Stimulated activated memory B cell treated with anti-CD40 and anti-IgM and Interleukin-4, amounts not matched to agents 10 μg/mL and 1 μg/mL and 100 μg/mL, for 72 hours (primary cell): ENCODE data around the gene MRPS22.

Experiments used
- ATAC-seq: fragments of 150-1000 bp; cut with Tn5 transposase; 2 replicates; pipeline ENCODE4 v1.10.0; 2021
- H3K27ac Mint-ChIP-seq: one replicate; pipeline ENCODE4 v1.8.0; 2022; ENCODE audit warnings: mild to moderate bottlenecking, mixed read lengths
- H3K27me3 Mint-ChIP-seq: one replicate; pipeline ENCODE4 v1.8.0; 2022; ENCODE audit warnings: mixed read lengths
- H3K36me3 Mint-ChIP-seq: one replicate; pipeline ENCODE4 v1.8.0; 2022; ENCODE audit warnings: mixed read lengths
- H3K4me1 Mint-ChIP-seq: one replicate; pipeline ENCODE4 v1.8.0; 2022; ENCODE audit warnings: mixed read lengths
- H3K4me3 Mint-ChIP-seq: one replicate; pipeline ENCODE4 v1.8.0; 2022; ENCODE audit warnings: mild to moderate bottlenecking, moderate library complexity, mixed read lengths
- H3K9me3 Mint-ChIP-seq: one replicate; pipeline ENCODE4 v1.8.0; 2022; ENCODE audit warnings: mixed read lengths

MRPS22 gene

DNA sequence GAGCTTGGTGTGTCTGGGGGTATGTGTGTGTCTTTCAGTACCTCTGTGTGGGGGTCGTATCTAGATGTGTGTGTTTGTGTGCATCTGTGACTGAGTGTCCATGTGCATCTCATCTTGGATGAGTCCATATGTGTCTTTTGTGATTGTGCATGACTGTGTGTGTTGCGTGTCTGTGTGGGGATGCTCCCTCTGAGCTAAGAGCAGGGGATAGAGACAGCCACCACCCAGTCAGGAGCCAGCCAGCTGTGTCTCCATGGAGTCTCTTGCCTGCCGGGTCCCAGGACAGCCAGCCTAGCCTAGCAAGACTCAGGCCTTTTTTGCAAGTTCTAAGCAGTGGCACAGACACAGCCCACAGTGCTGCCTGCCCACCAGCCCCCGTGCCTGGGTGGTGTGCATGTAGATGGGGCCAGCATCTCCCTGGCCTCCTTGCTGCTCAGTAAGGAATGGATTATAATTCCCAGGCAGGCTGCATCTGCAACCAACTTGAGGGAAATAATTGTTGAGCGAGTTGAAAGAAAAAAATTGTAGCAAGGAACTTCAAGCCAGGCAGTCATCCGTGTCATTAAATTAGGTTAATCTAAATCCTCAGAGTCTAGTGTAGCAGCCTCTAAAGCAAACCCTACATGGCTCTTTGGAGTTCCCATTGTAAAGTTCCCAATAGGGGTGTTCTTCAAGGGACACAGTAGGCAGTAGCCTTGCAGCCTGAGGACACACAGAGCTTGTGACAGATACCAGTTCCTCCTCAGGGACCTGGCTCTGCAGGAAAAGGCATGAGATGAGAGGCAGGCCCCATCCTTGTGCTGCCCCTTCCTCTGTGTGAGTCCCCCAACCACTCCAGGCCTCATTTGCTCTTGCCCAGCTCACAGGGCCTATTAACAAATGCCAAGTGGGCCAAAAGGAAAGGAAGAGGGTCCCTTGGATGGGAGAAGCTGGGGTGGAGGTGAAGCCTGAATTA lies 35.9 kb upstream of the MRPS22 start:
- Mint-ChIP-seq H3K9me3 (no peaks in the 10 kb centered on the region), H3K27ac (no peak overlapping the region), H3K4me1 (no peaks in the 10 kb centered on the region), H3K36me3 (no peaks in the 10 kb centered on the region), H3K27me3 (peaks cover 1% of the 10 kb centered on the region), H3K4me3 (no peak overlapping the region)
- ATAC-seq: no peak

GRCh38 chr3:139308560-139308959 lies 35.3 kb upstream of the MRPS22 start:
- no peak overlapping the region for H3K27ac Mint-ChIP-seq
- H3K9me3 Mint-ChIP-seq: no peaks in the 10 kb centered on the region
- H3K4me1 Mint-ChIP-seq: no peaks in the 10 kb centered on the region
- ATAC-seq: no peak
- no peak overlapping the region for H3K4me3 Mint-ChIP-seq
- no peaks in the 10 kb centered on the region for H3K36me3 Mint-ChIP-seq
- no peaks in the 10 kb centered on the region for H3K27me3 Mint-ChIP-seq

- no peak overlapping the region for H3K27ac Mint-ChIP-seq
- no peaks in the 10 kb centered on the region for H3K9me3 Mint-ChIP-seq
- no peak overlapping the region for H3K4me3 Mint-ChIP-seq
- H3K36me3 Mint-ChIP-seq: no peaks in the 10 kb centered on the region
- no peak for ATAC-seq
- no peaks in the 10 kb centered on the region for H3K4me1 Mint-ChIP-seq
- no peaks in the 10 kb centered on the region for H3K27me3 Mint-ChIP-seq
Measured at GRCh38 chr3:139309061-139309591, 34.7 kb upstream of the MRPS22 start.

- no peaks in the 10 kb centered on the region for H3K9me3 Mint-ChIP-seq
- H3K4me3 Mint-ChIP-seq: no peak overlapping the region
- H3K36me3 Mint-ChIP-seq: no peaks in the 10 kb centered on the region
- H3K27me3 Mint-ChIP-seq: peaks cover 4% of the 10 kb centered on the region
- H3K27ac Mint-ChIP-seq: no peak overlapping the region
- no peaks in the 10 kb centered on the region for H3K4me1 Mint-ChIP-seq
- ATAC-seq: no peak
Measured at GRCh38 chr3:139309880-139310279, 33.9 kb upstream of the MRPS22 start.

DNA sequence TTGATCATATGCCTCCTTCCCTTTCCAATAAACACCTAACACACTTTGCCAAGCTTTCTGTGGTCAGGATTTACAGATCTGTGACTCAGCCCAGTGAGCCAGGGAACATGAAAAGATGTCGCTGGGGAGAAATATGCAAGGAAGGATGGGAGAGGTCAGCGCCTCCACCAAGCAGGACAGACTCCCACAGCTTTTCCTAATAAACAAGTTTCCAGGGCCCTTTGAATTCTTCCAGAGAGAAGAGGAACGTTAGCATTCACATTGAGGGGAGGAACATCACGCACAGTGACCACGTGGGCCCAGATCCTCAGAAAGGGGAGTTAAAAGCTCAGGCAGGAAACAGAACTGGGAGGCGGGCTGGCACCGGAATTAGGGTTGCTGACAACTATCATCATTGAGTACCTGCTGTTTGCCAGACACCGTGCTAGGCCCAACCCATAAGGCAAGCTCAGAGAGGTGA lies 33.3 kb upstream of the MRPS22 start:
- no peak for ATAC-seq
- H3K27ac Mint-ChIP-seq: no peak overlapping the region
- peaks cover 10% of the 10 kb centered on the region for H3K27me3 Mint-ChIP-seq
- no peaks in the 10 kb centered on the region for H3K36me3 Mint-ChIP-seq
- no peaks in the 10 kb centered on the region for H3K9me3 Mint-ChIP-seq
- no peaks in the 10 kb centered on the region for H3K4me1 Mint-ChIP-seq
- H3K4me3 Mint-ChIP-seq: no peak overlapping the region

DNA sequence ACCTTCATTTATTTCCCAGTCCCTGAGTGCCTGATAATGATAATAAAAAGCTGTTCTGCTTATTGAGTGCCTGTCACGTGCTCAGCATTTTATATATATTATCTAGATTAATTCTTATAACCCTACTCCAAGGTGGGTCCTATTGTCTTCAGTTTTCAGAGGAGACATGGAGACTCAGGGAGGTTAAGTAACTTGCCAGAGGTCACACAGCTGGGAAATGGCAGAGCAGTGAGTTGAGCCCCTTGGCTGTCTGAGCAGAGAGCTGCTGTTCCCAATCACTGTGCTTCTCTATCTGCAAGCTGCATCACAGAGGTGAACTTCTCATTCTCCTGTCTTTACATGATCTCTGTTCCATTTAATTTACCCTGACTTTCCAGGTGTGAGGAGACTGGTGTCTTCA lies 32.3 kb upstream of the MRPS22 start:
- Mint-ChIP-seq H3K4me3 (no peak overlapping the region), H3K27ac (no peak overlapping the region), H3K4me1 (no peaks in the 10 kb centered on the region), H3K27me3 (peaks cover 17% of the 10 kb centered on the region), H3K9me3 (no peaks in the 10 kb centered on the region), H3K36me3 (no peaks in the 10 kb centered on the region)
- no peak for ATAC-seq

- Mint-ChIP-seq H3K36me3 (no peaks in the 10 kb centered on the region), H3K9me3 (no peaks in the 10 kb centered on the region), H3K27me3 (peaks cover 17% of the 10 kb centered on the region), H3K27ac (no peak overlapping the region), H3K4me3 (no peak overlapping the region), H3K4me1 (no peaks in the 10 kb centered on the region)
- ATAC-seq: no peak
Measured at GRCh38 chr3:139312416-139312815, 31.4 kb upstream of the MRPS22 start.

- H3K9me3 Mint-ChIP-seq: no peaks in the 10 kb centered on the region
Measured at GRCh38 chr3:139312959-139313358, 30.9 kb upstream of the MRPS22 start.

DNA sequence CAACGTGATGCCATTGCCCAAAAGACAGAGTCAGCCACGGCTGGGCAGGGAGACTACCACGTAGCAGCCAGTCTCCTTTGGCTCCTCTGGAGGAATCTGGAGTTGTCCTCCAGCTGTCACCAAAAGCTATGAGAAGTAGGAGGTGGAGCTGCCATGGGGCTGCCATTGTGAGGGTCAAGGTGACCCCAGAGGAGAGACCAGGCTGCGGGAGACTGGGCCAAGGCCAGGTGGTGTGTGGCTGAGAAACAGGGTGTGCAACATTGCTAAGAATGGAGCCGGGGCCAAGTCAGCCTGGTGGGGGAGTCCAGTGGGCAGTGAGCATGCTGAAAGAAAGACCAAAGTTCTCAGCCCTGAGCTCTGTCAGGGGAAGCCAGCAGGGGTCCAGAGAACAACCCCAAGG lies 29.9 kb upstream of the MRPS22 start:
- Mint-ChIP-seq H3K4me3 (no peak overlapping the region), H3K9me3 (no peaks in the 10 kb centered on the region), H3K36me3 (no peaks in the 10 kb centered on the region), H3K27ac (no peak overlapping the region), H3K4me1 (no peaks in the 10 kb centered on the region), H3K27me3 (peaks cover 17% of the 10 kb centered on the region)
- ATAC-seq: no peak

More at GRCh38 chr3:139312959-139313358, 30.9 kb upstream of the MRPS22 start:
- no peak for ATAC-seq
- Mint-ChIP-seq H3K36me3 (no peaks in the 10 kb centered on the region), H3K27me3 (peaks cover 17% of the 10 kb centered on the region), H3K4me1 (no peaks in the 10 kb centered on the region), H3K27ac (no peak overlapping the region), H3K4me3 (no peak overlapping the region)

DNA sequence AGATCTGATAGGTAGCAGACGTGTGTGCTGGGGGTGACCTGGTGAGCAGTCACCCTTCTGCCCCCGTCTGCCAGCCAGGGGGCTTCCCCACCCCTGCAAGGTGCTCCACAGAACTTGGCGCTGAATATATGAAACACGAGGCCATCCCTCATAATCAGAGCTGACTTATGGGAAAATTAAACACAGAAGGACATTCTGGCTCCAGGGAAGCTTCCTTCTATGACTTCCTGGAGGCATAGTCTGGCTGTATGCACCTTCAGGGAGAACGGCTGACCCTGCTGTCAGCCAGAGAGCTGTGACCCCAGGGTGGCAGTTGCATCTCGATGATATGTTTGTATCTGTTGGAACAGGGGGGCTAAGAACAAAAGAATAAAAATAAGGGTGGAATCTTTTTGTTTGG lies 26.6 kb upstream of the MRPS22 start:
- Mint-ChIP-seq H3K36me3 (no peaks in the 10 kb centered on the region), H3K4me3 (no peak overlapping the region), H3K9me3 (no peaks in the 10 kb centered on the region), H3K27me3 (peaks cover 17% of the 10 kb centered on the region), H3K4me1 (no peaks in the 10 kb centered on the region), H3K27ac (no peak overlapping the region)
- ATAC-seq: no peak

GRCh38 chr3:139317660-139318430 lies 26.0 kb upstream of the MRPS22 start:
- Mint-ChIP-seq H3K27ac (no peak overlapping the region), H3K9me3 (no peaks in the 10 kb centered on the region), H3K4me1 (no peaks in the 10 kb centered on the region), H3K4me3 (no peak overlapping the region), H3K27me3 (peaks cover 17% of the 10 kb centered on the region), H3K36me3 (no peaks in the 10 kb centered on the region)
- ATAC-seq: no peak

DNA sequence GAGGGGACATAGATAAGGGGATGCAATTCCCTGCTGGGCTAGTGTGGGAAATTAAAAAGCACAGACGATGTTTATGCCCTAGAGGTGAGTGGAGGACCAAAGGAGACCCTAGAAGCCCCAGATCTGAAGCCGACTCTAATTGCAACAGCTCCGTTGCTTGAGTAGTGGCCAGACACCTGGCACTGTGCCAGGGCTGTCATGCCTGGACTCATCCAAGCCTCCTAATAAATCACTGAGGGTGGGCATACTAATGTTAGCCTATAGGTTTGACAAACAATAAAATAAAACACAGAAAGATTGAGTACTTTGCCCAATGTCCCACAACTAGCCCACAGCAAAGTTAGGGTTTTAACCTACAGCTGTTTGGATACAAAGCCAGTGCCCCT lies 25.4 kb upstream of the MRPS22 start:
- Mint-ChIP-seq H3K27ac (no peak overlapping the region), H3K9me3 (no peaks in the 10 kb centered on the region), H3K4me3 (no peak overlapping the region), H3K36me3 (no peaks in the 10 kb centered on the region), H3K4me1 (no peaks in the 10 kb centered on the region), H3K27me3 (peaks cover 17% of the 10 kb centered on the region)
- ATAC-seq: no peak

GRCh38 chr3:139318826-139319225 lies 25.0 kb upstream of the MRPS22 start:
- H3K9me3 Mint-ChIP-seq: no peaks in the 10 kb centered on the region
- H3K4me3 Mint-ChIP-seq: no peak overlapping the region
- no peaks in the 10 kb centered on the region for H3K4me1 Mint-ChIP-seq
- H3K27me3 Mint-ChIP-seq: peaks cover 17% of the 10 kb centered on the region
- no peak overlapping the region for H3K27ac Mint-ChIP-seq
- H3K36me3 Mint-ChIP-seq: no peaks in the 10 kb centered on the region
- ATAC-seq: no peak

GRCh38 chr3:139319428-139320402 lies 24.1 kb upstream of the MRPS22 start:
- H3K4me1 Mint-ChIP-seq: no peaks in the 10 kb centered on the region
- no peak overlapping the region for H3K27ac Mint-ChIP-seq
- peaks cover 15% of the 10 kb centered on the region for H3K27me3 Mint-ChIP-seq
- H3K36me3 Mint-ChIP-seq: no peaks in the 10 kb centered on the region
- H3K4me3 Mint-ChIP-seq: no peak overlapping the region
- ATAC-seq: no peak
- no peaks in the 10 kb centered on the region for H3K9me3 Mint-ChIP-seq
